Hepatocyte (in vitro differentiated cells): ENCODE data around the gene ARID3A. TPM values are rescaled to one million over a fixed set of nuclear protein-coding genes. Genes with fewer than 3 reads are reported as not detected.

Source experiments
- DNase-seq: peaks from one replicate; pipeline ENCODE4 v3.0.0-alpha.2; 2016; ENCODE audit warnings: low spot score
- H2AFZ ChIP-seq: fragments of 200-600 bp; sonication (generic); 2 replicates; pipeline ENCODE4 v1.6.0; 2016; ENCODE audit warnings: antibody characterized with exemption, mild to moderate bottlenecking
- H3K27ac ChIP-seq: fragments of 200-600 bp; sonication (generic); 2 replicates; pipeline ENCODE4 v1.5.1; 2016; ENCODE audit warnings: mild to moderate bottlenecking
- H3K27me3 ChIP-seq: fragments of 200-600 bp; sonication (generic); 2 replicates; pipeline ENCODE4 v1.6.1; 2016
- H3K36me3 ChIP-seq: fragments of 200-600 bp; sonication (generic); replicated peaks from 2 replicates; pipeline ENCODE4 v1.5.1; 2016; ENCODE audit warnings: low read depth; ENCODE audit not compliant: insufficient read depth
- H3K4me1 ChIP-seq: fragments of 200-600 bp; sonication (generic); 2 replicates; pipeline ENCODE4 v1.5.1; 2016; ENCODE audit warnings: mild to moderate bottlenecking, moderate library complexity; ENCODE audit not compliant: insufficient read depth
- H3K4me2 ChIP-seq: fragments of 200-600 bp; sonication (generic); 2 replicates; pipeline ENCODE4 v1.6.0; 2016
- H3K4me3 ChIP-seq: fragments of 200-600 bp; sonication (generic); 2 replicates; pipeline ENCODE4 v1.5.1; 2016; ENCODE audit warnings: mild to moderate bottlenecking
- H3K79me2 ChIP-seq: fragments of 200-600 bp; sonication (generic); 2 replicates; pipeline ENCODE4 v1.6.0; 2017; ENCODE audit warnings: mild to moderate bottlenecking
- H3K9me2 ChIP-seq: fragments of 200-600 bp; sonication (generic); replicated peaks from 2 replicates; pipeline ENCODE4 v1.6.0; 2017; ENCODE audit warnings: mild to moderate bottlenecking; ENCODE audit not compliant: insufficient read depth
- H3K9me3 ChIP-seq: fragments of 200-600 bp; sonication (generic); 2 replicates; pipeline ENCODE4 v1.5.1; 2016; ENCODE audit warnings: low read depth, mild to moderate bottlenecking
- H4K20me1 ChIP-seq: fragments of 200-600 bp; sonication (generic); 2 replicates; pipeline ENCODE4 v1.6.0; 2016; ENCODE audit warnings: mild to moderate bottlenecking; ENCODE audit not compliant: insufficient read depth, poor library complexity, severe bottlenecking
- CTCF ChIP-seq: fragments of 200-600 bp; sonication (generic); IDR thresholded peaks from 2 replicates; pipeline ENCODE4 v1.5.1; 2016; ENCODE audit warnings: antibody characterized with exemption, mild to moderate bottlenecking; ENCODE audit not compliant: poor library complexity
- EZH2 ChIP-seq: fragments of 200-600 bp; sonication (generic); IDR thresholded peaks from 2 replicates; pipeline ENCODE4 v1.6.1; 2016; ENCODE audit warnings: antibody characterized with exemption, mild to moderate bottlenecking, borderline replicate concordance
- EZH2phosphoT487 ChIP-seq: fragments of 200-600 bp; sonication (generic); IDR thresholded peaks from one replicate; pipeline ENCODE4 v1.6.1; 2018; ENCODE audit warnings: antibody characterized with exemption, mild to moderate bottlenecking, low read depth, moderate library complexity; ENCODE audit not compliant: unreplicated experiment, severe bottlenecking
- WGBS: methylation state at CpG from one replicate; pipeline ENCODE4 v1.1.6; 2016; ENCODE audit warnings: low lambda C conversion rate; ENCODE audit errors: missing lambda C conversion rate; 5-methylcytosine and 5-hydroxymethylcytosine counted together
- polyA plus RNA-seq: library from polyadenylated mRNA; unstranded; fragments of >200 nt; fragmentation: Nextera tagmentation; extraction: Ambion mirVana; gene quantifications from 2 replicates; pipeline ENCODE4 v1.2.1, GENCODE V29; 2016
- total RNA-seq: library from RNA; depleted of rRNA; stranded (reverse); fragments of >200 nt; gene quantifications from 2 replicates; pipeline ENCODE4 v1.2.3, GENCODE V29; 2014

Gene ARID3A
- total and polyA plus RNA-seq, 2 experiments from 2014 or later: 122 to 180 TPM

- Histone ChIP-seq H3K79me2 (peaks cover 97% of the 10 kb centered on the region), H3K27me3 (no peaks in the 10 kb centered on the region), H4K20me1 (peaks cover 59% of the 10 kb centered on the region), H3K9me2 (no peaks in the 10 kb centered on the region), H3K4me2 (no peak overlapping the region), H3K36me3 (no peaks in the 10 kb centered on the region), H3K27ac (peak overlapping the region; percentile 86), H3K4me3 (no peak overlapping the region), H3K4me1 (peaks cover 36% of the 10 kb centered on the region), H3K9me3 (no peaks in the 10 kb centered on the region), H2AFZ (no peak overlapping the region)
- DNase-seq: no peak
- TF ChIP-seq EZH2 (no peak), CTCF (no peak)
- WGBS: 93% methylated on average over 37 of the region's 37 CpGs
Observed at GRCh38 chr19:945401-946252, 19.8 kb downstream of the ARID3A start.

- Histone ChIP-seq H3K79me2 (peaks cover 97% of the 10 kb centered on the region), H3K27ac (peak overlapping the region; percentile 78), H3K9me2 (no peaks in the 10 kb centered on the region), H3K4me3 (no peak overlapping the region), H3K9me3 (no peaks in the 10 kb centered on the region), H4K20me1 (peaks cover 44% of the 10 kb centered on the region), H3K4me1 (peaks cover 52% of the 10 kb centered on the region), H2AFZ (no peak overlapping the region), H3K4me2 (no peak overlapping the region), H3K36me3 (no peaks in the 10 kb centered on the region), H3K27me3 (no peaks in the 10 kb centered on the region)
- WGBS: 95% methylated on average over 30 of the region's 30 CpGs
- TF ChIP-seq EZH2 (no peak), EZH2phosphoT487 (no peak), CTCF (no peak)
- peak; percentile 7 for DNase-seq
Observed at GRCh38 chr19:947090-947706, 21.4 kb downstream of the ARID3A start.

- Histone ChIP-seq H3K4me1 (peaks cover 59% of the 10 kb centered on the region), H4K20me1 (peaks cover 37% of the 10 kb centered on the region), H3K36me3 (no peaks in the 10 kb centered on the region), H3K9me3 (no peaks in the 10 kb centered on the region), H3K4me3 (no peak overlapping the region), H3K4me2 (no peak overlapping the region), H3K9me2 (no peaks in the 10 kb centered on the region), H3K27me3 (no peaks in the 10 kb centered on the region), H3K27ac (peak overlapping the region; percentile 78), H2AFZ (no peak overlapping the region), H3K79me2 (peaks cover 92% of the 10 kb centered on the region)
- peak; percentile 10 for DNase-seq
- no peak for TF ChIP-seq EZH2
- no peak for TF ChIP-seq CTCF
- TF ChIP-seq EZH2phosphoT487: no peak
- WGBS: 90% methylated on average over 39 of the region's 47 CpGs
Observed at GRCh38 chr19:947707-948539, 22.1 kb downstream of the ARID3A start.
